ENCODE results near the gene UBE2D4. TPM values are rescaled to one million over a fixed set of nuclear protein-coding genes. Genes with fewer than 3 reads are reported as not detected.

UBE2D4 gene
- total RNA-seq, 1 experiment from 2014 or later, result 2.4 TPM

GRCh38 chr7:43877968-43878864, 48.0 kb upstream of the UBE2D4 start:
- H3K27me3 Mint-ChIP-seq (ENCODE audit: low read depth), result no peaks in the 10 kb centered on the region
- DNase-seq (ENCODE audit: low spot score), result no peak
- peaks cover 35% of the 10 kb centered on the region for H3K36me3 Mint-ChIP-seq
- H3K9me3 Mint-ChIP-seq, result no peaks in the 10 kb centered on the region
- H3K4me1 Mint-ChIP-seq, result peaks cover 16% of the 10 kb centered on the region
- H3K4me3 Mint-ChIP-seq, result no peak overlapping the region
- ChIA-PET POLR2A (no interaction called here), CTCF (interaction anchor here (0.7 kb wide), 1 partner anchor 65 kb away, joined by 3 read pairs; no protein-coding TSS in a partner anchor)
- no peak for TF ChIP-seq CDX4 (CRISPR knock-in tag; IDR thresholded peaks at IDR 0.05; ENCODE audit: borderline replicate concordance)
- H3K27ac Mint-ChIP-seq, result no peak overlapping the region
- ATAC-seq, result no peak

- Mint-ChIP-seq H3K9me3 (no peaks in the 10 kb centered on the region), H3K4me3 (no peak overlapping the region), H3K4me1 (peaks cover 16% of the 10 kb centered on the region), H3K27ac (no peak overlapping the region), H3K27me3 (ENCODE audit: low read depth) (no peaks in the 10 kb centered on the region), H3K36me3 (peaks cover 38% of the 10 kb centered on the region)
- no peak for TF ChIP-seq FOXP1 (CRISPR knock-in tag; IDR thresholded peaks at IDR 0.05; ENCODE audit: borderline replicate concordance)
- TF ChIP-seq TCF7 (CRISPR knock-in tag; IDR thresholded peaks at IDR 0.05; ENCODE audit: low read depth), result no peak
- no peak for TF ChIP-seq CBFB (CRISPR knock-in tag; IDR thresholded peaks at IDR 0.05; ENCODE audit: low read depth)
- no peak for TF ChIP-seq RORB (CRISPR knock-in tag; IDR thresholded peaks at IDR 0.05)
- TF ChIP-seq ARID4B (CRISPR knock-in tag; IDR thresholded peaks at IDR 0.05; ENCODE audit: borderline replicate concordance), result no peak
- TF ChIP-seq ZBTB21 (CRISPR knock-in tag; IDR thresholded peaks at IDR 0.05; ENCODE audit: borderline replicate concordance), result no peak
- no peak for TF ChIP-seq USF1 (CRISPR knock-in tag; IDR thresholded peaks at IDR 0.05)
- no peak for TF ChIP-seq ZNF512 (CRISPR knock-in tag; IDR thresholded peaks at IDR 0.05; ENCODE audit: borderline replicate concordance)
- no peak for TF ChIP-seq NFE2L1 (CRISPR knock-in tag; IDR thresholded peaks at IDR 0.05)
- TF ChIP-seq ZNF396 (CRISPR knock-in tag; IDR thresholded peaks at IDR 0.05; ENCODE audit: borderline replicate concordance), result no peak
- TF ChIP-seq IRF2 (CRISPR knock-in tag; IDR thresholded peaks at IDR 0.05; ENCODE audit: borderline replicate concordance, low read depth), result no peak
- TF ChIP-seq PRDM15 (CRISPR knock-in tag; IDR thresholded peaks at IDR 0.05), result no peak
- no peak for TF ChIP-seq ATF2 (CRISPR knock-in tag; IDR thresholded peaks at IDR 0.05; ENCODE audit: borderline replicate concordance, low read depth)
- no peak for TF ChIP-seq ZNF138 (CRISPR knock-in tag; conservative IDR thresholded peaks at IDR 0.05)
- no peak for TF ChIP-seq ZNF121 (CRISPR knock-in tag; IDR thresholded peaks at IDR 0.05)
- no peak for TF ChIP-seq EMX1 (CRISPR knock-in tag; IDR thresholded peaks at IDR 0.05)
- TF ChIP-seq NR3C1 (CRISPR knock-in tag; conservative IDR thresholded peaks at IDR 0.05; ENCODE audit: low read depth), result no peak
- no peak for TF ChIP-seq MXD4 (CRISPR knock-in tag; IDR thresholded peaks at IDR 0.05; ENCODE audit: borderline replicate concordance)
- no peak for TF ChIP-seq RELA (CRISPR knock-in tag; IDR thresholded peaks at IDR 0.05; ENCODE audit: borderline replicate concordance)
- ATAC-seq, result no peak
- no peak for DNase-seq (ENCODE audit: low spot score)
- ChIA-PET CTCF (interaction anchor here (0.7 kb wide), 1 partner anchor 64 kb away, joined by 3 read pairs; no protein-coding TSS in a partner anchor), POLR2A (no interaction called here)
Observed at GRCh38 chr7:43878867-43879266, 47.4 kb upstream of the UBE2D4 start.
